ENCODE data around the gene RAD51B.
A peak's percentile ranks its signal among the peaks of the same experiment; 100 is the strongest.
"Not testable (repeated sequence)": the region's sequence is repeated elsewhere in the genome, so short reads cannot be mapped to it uniquely, and the experiment has no call there.

Gene RAD51B

DNA sequence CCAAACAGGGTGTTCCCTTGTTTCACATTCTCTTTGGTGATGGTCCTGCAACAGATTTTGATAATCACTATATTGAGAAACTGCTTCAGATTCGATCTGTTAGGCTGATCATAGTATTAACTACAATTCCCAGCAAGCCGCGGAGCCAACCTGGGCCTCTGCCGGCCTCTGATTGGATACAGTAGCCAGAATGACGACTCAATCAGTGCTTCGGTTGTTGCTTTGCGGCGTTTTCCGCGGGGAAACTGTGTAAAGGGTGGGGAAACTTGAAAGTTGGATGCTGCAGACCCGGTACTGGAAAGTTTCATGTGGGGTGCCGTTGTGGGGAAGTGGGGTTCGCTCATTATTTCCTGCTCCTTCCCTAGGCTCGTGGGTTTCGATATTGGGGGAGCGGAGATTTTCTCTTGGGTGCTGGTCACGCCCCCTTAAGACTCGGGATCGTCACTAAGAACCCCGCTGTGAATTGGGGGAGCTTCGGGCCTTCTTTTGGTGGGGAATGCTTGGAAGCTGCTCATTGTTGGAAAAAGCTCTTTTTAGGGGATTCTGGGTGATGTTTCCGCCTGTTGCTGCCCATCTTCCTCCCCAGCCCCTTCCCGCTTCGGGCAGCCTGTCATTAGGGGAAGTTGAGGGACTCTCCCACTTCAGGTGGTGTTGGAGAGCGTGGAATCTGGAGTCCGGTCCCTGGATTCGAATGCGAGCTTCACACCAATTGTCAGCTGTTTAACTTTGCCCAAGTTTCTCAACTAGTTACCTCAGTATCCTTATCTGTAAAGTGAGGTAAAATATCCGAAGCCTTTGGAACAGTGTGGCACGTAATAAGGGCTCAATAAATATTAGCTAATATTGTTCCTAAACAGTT lies at the start of gene RAD51B:
Gene RAD51B, plus strand, starts transcription at position 217 of the 859 bp plus-strand sequence.
- peak; percentile 44 for DNase-seq (ENCODE audit: low spot score)
- FAIRE-seq, result peak; percentile 25

DNA sequence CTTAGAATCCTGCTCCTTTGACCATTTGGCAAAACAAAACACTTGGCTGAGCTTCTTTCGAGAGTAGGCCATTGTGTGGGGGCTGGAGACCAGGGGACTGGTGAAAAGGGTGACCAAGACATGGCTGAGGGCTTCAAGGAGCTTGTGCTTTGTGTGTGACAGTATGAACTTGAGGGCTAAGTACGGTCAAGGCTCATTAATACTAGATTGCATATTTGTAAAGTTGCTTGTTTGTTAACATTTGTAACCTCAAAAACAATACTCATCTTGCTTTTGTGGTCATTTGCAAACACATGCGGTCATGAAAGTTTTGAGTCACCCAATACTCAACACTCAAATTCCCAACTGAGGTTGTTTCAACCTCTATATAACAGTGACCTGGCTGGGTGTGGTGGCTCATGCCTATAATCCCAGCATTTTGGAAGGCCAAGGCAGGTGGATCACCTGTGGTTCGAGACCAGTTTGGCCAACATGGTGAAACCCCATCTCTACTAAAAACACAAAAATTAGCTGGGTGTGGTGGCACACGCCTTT lies 45.7 kb upstream of the RAD51B start:
- FAIRE-seq (no peak), DNase-seq (ENCODE audit: low spot score) (no peak)

DNA sequence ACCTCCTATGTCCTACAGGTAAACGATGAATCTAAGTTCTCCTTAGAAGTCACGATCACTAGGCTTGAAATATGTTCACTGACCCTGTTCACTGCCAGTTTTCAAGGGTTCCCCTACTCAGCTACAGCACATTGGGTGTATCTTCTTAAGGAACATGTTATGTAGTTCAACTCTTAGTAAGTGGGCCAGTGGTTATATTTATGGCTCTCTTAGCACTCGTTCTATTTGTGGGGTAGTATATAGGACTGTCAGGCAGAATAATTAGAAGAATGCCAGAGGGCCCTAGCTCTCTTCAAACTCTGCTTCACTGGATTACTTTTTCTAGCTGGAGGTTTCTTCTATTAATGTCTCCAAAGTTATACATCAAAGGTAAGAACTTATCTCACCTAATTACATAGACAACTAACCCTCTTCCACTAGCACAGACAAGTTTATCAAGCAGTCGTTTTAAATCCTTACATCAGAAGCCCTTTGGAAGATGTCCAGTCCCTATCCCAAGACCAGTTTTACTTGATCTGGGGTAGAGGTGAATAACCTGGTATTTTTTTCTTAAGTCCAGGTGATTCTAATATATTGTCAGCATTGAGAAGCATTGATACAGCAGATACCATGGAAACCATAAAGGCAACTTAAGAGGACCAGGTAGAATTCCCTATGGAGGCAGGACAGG lies 42.8 kb upstream of the RAD51B start:
- DNase-seq (ENCODE audit: low spot score) (no peak), FAIRE-seq (no peak)

DNA sequence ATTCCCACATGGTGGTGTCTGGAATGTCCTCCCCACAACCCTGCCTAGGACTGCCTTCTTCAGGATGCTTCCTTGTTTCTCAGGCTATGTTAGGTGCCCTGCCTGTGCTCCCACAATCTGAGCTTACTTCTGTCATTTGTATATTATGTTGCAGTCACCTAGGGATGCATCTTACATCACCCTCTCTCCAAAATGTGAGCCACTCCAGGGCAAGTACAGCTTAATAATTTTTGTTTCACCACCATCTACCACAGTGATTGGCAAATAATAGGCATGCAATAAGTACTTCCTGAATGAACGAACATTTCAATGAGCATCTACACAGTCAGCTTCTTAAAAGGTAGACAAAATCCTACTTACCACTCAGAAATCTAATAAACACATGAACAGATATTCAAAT lies 40.8 kb upstream of the RAD51B start:
- DNase-seq (ENCODE audit: low spot score) (no peak), FAIRE-seq (no peak)

DNA sequence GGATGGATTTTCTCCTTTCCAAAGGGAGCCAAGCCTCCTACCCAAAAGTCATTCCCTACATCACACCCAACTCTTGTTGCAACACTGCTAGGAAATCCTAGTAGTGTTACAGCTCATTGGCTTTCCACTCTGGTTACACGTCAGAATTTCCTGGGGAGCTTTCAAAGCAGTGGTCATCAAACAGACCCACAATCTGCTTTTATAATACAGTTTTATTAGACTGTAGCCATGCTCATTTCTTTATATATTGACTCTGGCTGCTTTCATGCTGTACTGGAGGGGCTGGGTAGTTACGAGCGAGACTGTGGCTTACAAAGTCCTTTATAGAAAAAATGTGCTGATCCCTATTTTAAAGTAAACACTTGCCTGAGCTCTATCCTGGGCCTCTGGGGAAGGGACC lies 37.5 kb upstream of the RAD51B start:
- FAIRE-seq (no peak), DNase-seq (ENCODE audit: low spot score) (no peak)

DNA sequence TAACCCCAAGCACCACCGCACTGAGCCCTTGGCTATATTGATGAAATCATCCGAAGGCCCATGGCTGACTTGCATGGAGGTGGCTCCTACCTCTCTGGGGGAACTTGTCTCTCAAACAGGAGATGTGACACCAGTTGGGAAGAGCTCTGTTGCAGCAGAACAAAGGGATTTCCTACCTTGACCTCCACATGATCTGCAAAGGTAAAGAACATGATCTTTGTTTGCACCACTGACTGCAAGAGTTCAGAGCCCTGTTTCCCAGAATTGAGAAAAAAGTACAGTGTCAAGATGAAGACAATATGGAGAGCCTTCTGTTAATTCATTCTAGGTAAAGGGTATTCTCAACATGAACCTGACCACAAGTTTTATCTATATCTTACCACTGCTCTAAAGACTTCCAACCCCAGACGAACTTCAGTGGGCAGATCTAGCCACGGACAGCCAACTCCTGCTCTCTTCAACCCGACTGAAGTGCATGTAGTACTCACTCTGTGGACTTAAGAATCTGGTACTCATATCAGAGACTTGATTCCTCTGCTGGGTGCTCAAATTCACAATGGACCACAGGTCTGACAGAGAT lies 35.2 kb upstream of the RAD51B start:
- FAIRE-seq, result no peak
- no peak for DNase-seq (ENCODE audit: low spot score)

DNA sequence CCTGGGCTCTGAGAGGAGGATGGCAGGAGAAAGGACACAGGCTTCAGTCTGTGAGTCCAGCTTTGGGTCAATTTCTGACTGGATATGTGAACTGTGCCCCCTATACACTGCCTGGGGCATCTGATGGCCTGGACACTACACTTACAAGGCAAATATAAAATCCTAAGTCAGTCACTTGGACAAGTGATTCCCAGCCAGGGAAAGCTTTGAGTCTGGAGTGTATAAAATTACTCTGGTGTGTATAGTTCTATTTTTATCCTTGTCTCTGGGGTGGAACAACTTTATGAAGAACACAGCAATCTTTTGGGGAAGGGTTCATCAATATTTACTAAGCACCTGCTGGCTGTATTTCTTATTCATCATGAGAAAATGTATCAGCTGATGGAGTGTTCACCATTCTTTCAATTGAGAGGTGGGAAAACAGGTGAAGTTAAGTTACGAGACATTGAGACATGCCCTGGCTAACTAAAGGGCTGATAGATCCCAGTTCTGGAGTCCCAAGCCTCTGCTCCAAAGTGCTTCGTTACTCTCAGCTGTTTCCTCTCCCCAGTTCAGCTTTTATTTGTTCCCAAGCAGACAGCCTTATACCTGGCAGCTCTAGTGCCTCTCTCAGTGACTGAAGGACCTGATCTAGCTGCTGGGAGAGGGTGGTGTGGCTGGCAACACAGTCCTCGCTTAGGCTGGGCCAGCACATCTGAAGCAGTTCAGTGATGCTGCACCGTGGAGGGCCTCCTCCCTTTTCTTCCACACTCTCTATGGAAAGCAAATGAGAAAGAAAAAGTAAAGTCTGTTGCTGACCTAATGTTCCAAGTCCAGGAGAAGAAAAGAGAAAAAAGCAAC lies 34.1 kb upstream of the RAD51B start:
- no peak for DNase-seq (ENCODE audit: low spot score)

DNA sequence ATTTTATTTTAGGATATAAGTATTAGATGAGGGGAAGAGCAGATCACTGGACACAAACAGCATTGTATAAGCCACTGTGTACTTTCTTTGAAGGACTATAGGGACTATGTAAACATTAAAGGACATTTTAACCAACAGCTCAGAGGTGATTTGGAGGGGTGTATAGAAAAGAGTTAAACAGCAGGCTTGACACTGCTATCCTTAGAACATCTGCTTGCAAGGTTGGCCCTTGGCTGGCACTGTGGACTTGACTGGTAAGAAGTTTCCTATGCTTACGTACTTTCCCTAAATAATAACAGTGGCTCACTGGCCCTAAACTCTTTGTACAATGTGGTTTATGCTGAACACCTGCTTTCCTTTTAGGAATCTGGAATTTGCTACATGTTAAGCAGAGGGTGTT lies 31.9 kb upstream of the RAD51B start:
- no peak for FAIRE-seq
- DNase-seq (ENCODE audit: low spot score), result no peak

More for the DNA sequence above, 34.1 kb upstream of the RAD51B start:
- no peak for FAIRE-seq

DNA sequence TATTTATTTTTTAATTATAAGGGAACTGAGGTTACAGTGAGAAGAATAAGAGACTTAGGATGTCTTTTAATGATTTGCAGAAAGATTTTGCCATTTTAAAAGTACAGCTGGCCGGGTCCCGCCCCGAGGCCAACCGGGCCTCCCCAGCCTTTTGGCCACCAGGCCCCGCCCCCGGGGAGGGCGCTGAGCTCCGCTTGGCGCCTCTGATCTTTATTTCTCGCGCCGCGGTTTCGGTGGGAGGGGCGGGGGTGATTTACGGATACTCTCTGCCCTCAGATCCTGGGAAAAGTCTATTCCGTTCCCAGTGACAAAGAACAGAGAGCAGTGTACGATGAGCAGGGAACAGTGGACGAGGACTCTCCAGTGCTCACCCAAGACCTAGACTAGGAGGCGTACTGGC lies 20.8 kb upstream of the RAD51B start:
- DNase-seq (ENCODE audit: low spot score) (no peak), FAIRE-seq (no peak)

DNA sequence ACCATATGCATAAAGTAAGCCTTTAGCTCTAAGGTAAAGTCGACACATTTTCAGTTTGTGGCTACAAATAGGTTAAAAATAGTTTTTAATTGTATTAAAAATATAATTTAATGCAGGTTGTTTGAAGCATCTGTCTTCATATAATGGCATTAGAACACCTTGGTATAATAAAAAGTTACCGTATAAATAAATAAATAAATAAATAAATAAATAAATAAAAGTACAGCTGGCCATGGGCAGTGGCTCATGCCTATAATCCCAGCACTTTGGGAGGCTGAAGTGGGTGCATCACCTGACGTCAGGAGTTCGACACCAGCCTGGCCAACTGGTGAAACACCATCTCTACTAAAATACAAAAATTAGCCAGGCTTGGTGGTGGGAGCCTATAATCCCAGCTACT lies 18.8 kb upstream of the RAD51B start:
- FAIRE-seq (no peak), DNase-seq (ENCODE audit: low spot score) (no peak)

DNA sequence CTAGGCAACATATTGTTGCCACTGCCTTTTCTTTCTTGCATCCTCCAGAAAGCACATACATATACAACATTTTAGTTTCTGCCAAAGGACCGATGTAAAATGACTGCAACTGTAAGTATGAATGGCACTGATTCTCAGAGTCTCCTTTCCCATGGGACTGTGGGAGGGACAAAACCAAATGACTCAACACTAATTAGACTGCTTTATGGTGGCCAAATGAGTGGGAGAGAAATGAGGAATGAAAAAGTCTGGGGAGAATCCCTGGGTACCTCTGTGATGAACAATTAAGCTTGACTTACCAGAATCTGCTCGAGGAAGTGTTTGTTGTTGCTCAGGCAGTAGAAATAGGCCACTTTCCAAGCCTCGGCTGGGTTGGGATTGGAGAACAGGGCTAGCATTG lies 13.3 kb upstream of the RAD51B start:
- DNase-seq (ENCODE audit: low spot score) (no peak), FAIRE-seq (no peak)

DNA sequence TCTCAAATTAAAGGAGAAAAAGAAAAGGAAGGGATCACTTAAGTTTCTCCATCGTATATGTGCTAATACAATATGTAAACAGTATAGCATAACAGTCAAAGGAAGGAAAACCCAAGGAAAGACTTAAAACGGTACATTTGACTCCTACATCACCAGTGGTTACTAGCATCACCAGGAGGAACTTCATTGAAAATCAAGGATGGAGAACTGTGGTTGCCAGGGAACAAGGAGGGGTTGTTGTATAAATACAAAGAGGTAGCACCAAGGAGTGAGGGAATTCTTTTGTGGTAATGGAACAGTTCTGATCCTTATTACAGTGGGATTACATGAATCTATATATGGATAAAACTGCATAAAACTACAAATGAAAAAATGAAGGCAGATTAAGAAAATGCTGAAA lies 4.8 kb upstream of the RAD51B start:
- no peak for DNase-seq (ENCODE audit: low spot score)
- no peak for FAIRE-seq

DNA sequence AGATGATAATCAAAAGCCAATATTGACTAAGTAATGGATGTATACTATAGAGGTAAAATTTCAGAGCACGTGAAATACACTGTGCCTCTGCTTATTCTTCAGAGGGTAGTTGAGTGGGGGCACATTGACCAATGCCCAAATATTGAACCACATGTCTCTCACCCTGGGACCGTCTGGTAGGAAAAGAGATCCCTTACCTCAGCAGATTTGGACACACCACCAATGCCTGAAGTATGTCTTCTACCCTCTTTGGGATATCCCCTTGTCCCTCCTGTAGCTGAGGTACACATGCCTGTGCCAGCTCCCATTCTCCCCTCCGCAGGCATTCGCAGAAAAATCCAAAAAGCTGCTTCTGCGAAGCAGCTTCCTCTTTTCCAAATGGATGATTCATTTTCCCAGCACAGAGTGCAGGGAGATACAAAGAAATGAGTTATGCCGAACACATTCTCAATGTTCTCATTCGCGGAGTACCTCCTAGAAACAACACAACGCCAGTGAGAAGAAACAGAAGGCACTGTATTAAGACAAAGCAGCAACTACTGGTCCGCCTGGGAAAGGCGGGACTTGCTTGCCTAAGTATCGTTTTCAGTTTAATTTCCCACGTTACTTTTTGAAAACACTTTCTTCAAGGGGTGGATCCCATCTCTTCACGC lies 3.9 kb upstream of the RAD51B start:
- DNase-seq (ENCODE audit: low spot score), result no peak
- FAIRE-seq, result no peak

DNA sequence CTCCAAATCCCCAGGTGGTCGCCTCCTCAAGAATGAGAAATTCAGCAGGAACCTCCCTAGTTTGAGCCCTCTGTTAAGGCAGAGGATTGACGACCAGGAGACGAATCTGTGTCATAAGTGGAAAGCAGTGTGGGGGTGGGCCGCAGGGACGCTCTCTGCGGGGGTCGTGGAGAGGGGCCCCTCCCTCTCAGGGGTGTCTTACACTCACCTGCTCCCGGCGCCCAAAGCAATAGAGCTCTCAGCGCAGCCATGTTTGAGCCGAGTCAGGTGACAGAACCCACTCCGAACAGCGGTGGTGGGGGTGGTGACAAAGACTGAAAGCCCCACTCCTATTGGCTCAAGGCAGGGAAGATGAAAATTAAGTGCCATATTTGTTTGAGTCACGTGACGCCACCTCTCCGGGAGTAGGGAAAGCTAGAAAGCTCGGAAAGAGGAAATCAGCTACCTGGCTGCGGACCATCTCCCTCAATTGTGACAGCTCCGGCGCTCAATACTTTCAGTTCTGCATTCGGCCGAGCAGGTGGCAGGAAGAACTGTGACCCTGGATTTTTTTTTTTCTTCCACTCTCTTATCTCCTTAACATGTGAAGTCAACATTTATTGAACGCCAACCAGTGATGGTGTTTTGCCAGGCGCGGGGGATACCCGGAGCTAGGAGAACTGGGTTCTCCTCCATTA lies 3.1 kb upstream of the RAD51B start, which contains the start of gene ZFYVE26:
Gene ZFYVE26, minus strand, starts transcription at position 265 of the 677 bp plus-strand sequence. CDS start 627 bp downstream, outside the sequence.
- peak; percentile 76 for DNase-seq (ENCODE audit: low spot score)

DNA sequence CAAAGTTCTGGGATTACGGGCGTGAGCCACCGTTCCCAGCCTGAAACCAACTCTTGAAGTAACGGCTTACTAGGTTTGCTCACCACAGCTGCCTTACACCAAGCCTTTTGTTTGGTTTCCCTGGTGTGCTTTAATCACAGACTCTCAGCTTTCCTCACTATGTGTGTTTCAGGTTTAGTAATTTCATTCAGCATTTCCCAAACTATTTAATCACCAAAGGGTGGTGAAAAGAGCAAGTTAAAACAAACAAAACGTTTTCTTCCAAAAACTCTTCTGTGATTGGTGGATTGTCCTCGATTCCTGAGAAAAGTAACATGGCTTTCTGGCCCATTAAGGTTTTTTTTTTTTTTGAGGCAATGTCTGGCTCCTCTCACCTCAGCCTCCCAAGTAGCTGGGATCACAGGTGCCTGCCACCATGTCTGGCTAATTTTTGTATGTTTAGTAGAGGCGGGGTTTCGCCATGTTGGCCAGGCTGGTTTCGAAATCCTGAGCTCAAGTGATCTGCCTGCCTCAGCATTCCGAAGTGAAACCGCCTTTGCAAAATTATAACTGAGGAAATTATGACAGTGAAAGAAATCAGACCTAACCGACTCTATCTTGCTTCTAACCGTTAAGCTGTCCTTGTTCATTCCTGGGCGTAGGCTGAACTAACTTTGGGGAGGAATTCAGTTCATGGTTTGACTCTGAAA lies 1.7 kb upstream of the RAD51B start:
- FAIRE-seq (no peak), DNase-seq (ENCODE audit: low spot score) (no peak)

More for the DNA sequence above, 3.1 kb upstream of the RAD51B start, which contains the start of gene ZFYVE26:
- FAIRE-seq, result peak; percentile 65

DNA sequence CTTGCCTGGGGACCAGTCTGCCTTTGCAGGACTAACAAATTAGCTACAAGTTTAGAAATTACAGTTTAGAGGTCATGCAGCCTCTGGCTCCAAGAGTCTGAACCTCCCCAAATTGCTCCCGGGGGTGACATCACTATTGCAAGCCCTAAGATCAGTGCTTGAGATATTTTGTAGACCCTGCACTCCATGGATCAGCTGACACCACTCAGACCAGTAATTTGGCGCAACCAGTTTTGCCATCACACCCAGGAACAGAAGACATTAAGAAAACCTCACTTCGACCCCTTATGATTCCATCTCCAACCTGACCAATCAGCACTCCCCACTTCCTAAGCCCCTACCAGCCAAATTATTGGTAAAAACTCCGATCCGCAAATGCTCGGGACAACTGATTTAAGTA lies 1.1 kb upstream of the RAD51B start:
- FAIRE-seq; DNase-seq (ENCODE audit: low spot score): not testable (repeated sequence)

DNA sequence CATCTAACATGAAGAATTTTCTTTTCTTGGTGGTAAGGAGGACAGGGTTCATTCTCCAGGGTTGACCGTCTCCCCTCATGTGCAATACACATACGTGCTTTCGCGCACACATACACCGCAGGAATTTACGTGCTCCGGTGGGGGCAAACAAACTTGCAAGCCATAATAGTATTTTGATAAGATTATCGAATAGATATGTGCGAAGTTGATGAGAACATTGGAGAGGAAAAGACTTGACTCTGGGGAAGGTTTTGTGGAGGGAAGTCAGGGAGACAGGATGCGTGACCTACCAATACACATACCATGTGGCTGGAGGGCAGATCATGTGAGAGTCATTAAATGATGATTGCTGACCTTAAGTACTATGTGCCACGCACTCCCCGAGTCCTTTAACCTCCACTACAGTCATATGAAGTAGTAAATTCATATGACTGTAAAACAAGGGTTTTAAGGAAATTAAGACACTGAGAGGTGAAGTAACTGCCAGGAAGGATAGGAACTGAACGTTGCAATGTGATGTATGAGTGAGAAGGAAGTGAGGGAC lies 921 bp downstream of the RAD51B start:
- FAIRE-seq, result no peak
- DNase-seq (ENCODE audit: low spot score), result peak; percentile 28

DNA sequence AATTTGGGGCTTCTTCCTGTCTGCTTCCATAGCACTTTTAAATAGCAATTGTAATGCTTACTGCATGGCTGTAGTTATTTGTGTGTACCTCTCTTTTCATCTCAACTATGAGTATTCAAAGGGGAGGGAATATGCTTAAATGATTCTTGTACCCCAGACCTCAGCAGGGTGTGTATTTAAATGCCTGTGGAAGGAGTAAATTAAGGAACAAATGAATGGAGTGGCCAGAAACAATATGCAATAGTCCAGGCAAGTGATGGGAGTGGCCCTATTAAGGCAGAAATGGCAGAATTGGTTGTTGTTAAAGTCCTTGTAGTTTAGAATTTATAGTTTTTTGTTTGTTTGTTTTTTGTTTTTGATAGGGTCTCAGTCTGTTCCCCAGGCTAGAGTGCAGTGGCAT lies 1.5 kb downstream of the RAD51B start:
- FAIRE-seq, result no peak
- no peak for DNase-seq (ENCODE audit: low spot score)

DNA sequence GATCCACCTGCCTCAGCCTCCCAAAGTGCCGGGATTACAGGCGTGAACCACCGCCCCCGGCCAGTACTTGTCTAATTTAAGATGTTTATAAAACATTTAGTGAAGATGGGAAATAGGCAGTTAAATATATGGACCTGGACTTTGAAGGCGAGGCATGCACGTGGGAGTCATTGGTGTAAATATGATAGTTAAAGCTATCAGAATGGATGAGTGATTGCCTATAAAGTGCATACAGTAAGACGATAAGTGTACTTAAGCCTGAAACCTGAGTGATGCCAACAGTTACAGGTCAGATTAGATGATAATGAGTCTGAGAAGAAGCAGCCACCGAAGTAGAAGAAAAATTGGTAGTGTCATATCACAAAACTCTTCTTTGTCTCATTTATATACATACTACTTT lies 11.5 kb downstream of the RAD51B start:
- DNase-seq (ENCODE audit: low spot score) (no peak), FAIRE-seq (no peak)

Measured in RCC 7860 (cell line).